ENCODE measurements around the gene DDX3X.

GRCh38 chrX:41302370-41302769, 31.6 kb upstream of the DDX3X start:
- TF ChIP-seq CTCF (conservative IDR thresholded peaks at IDR 0.05; ENCODE audit: low read length), result no peak
- TF ChIP-seq EZH2phosphoT487 (IDR thresholded peaks at IDR 0.05; ENCODE audit: borderline replicate concordance), result no peak
